ENCODE results near the gene MORN1.

DNA sequence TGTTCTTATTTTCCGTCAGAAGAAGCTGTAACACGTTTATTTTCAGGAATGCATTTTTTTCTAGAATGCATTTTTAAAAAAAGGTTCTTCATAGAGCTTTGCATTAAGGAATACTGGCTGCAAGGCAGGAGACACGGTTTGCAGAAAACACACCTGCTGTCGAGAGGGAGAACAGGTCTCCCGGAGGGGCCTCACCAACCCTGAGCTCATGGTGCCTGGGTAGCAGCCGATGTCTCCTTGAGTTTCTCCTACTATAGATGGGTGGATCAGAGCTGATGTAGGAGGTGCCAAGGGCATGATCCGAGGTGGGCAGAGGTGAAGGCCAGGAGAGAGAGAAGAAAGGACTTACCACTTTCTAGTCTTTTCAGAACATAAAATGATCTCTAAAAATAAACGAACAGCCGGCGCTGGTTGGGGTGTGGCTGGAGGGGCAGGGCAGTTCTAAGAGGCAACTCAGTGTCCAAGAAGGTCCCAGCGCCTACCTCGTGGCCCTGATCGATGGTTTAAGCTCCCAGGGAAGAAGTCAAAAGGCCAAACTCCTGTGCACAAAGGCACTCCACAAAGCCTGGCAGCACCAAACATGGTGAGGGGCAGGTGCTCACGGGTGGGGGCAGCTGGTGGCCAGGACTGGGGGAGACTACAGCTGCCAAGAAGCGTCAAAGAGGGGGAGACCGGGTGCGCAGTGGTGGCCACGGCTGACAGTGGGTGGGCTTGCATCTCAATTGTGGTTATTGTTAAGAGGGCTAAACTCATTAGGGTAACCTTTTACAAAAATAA lies 12.2 kb downstream of the MORN1 start:
- TF ChIP-seq, protein P1, sequence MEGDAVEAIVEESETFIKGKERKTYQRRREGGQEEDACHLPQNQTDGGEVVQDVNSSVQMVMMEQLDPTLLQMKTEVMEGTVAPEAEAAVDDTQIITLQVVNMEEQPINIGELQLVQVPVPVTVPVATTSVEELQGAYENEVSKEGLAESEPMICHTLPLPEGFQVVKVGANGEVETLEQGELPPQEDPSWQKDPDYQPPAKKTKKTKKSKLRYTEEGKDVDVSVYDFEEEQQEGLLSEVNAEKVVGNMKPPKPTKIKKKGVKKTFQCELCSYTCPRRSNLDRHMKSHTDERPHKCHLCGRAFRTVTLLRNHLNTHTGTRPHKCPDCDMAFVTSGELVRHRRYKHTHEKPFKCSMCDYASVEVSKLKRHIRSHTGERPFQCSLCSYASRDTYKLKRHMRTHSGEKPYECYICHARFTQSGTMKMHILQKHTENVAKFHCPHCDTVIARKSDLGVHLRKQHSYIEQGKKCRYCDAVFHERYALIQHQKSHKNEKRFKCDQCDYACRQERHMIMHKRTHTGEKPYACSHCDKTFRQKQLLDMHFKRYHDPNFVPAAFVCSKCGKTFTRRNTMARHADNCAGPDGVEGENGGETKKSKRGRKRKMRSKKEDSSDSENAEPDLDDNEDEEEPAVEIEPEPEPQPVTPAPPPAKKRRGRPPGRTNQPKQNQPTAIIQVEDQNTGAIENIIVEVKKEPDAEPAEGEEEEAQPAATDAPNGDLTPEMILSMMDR (IDR thresholded peaks at IDR 0.05; ENCODE audit: low read depth, low read length), result no peak
- TF ChIP-seq EZH2phosphoT487 (IDR thresholded peaks at IDR 0.05; ENCODE audit: low read depth), result no peak

Data from OCI-LY3 (cell line).